ENCODE data around the gene PLAAT5. TPM values are rescaled to one million over a fixed set of nuclear protein-coding genes. Genes with fewer than 3 reads are reported as not detected.

Gene PLAAT5
- total RNA-seq, 1 donor from 2014 or later, result 0.10 TPM

GRCh38 chr11:63470311-63470710, 20.7 kb downstream of the PLAAT5 start:
- Mint-ChIP-seq H3K4me1 (ENCODE audit: low read depth) (no peaks in the 10 kb centered on the region), H3K27me3 (ENCODE audit: low read depth) (peaks cover 32% of the 10 kb centered on the region), H3K27ac (ENCODE audit: unreplicated experiment) (no peak overlapping the region), H3K36me3 (ENCODE audit: low read depth) (peaks cover 2% of the 10 kb centered on the region), H3K4me3 (ENCODE audit: unreplicated experiment) (no peak overlapping the region), H3K9me3 (ENCODE audit: low read depth) (peaks cover 16% of the 10 kb centered on the region)
- DNase-seq (ENCODE audit: low spot score), result no peak
- no peak for TF ChIP-seq CTCF (IDR thresholded peaks at IDR 0.05)

- no peak for DNase-seq (ENCODE audit: low spot score)
- H3K27ac Mint-ChIP-seq (ENCODE audit: unreplicated experiment), result no peak overlapping the region
- peaks cover 3% of the 10 kb centered on the region for H3K9me3 Mint-ChIP-seq (ENCODE audit: low read depth)
- peaks cover 39% of the 10 kb centered on the region for H3K27me3 Mint-ChIP-seq (ENCODE audit: low read depth)
- H3K4me3 Mint-ChIP-seq (ENCODE audit: unreplicated experiment), result no peak overlapping the region
- peaks cover 2% of the 10 kb centered on the region for H3K36me3 Mint-ChIP-seq (ENCODE audit: low read depth)
- no peak for TF ChIP-seq CTCF (IDR thresholded peaks at IDR 0.05)
- no peaks in the 10 kb centered on the region for H3K4me1 Mint-ChIP-seq (ENCODE audit: low read depth)
Observed at GRCh38 chr11:63462137-63462536, 28.8 kb downstream of the PLAAT5 start.

- Mint-ChIP-seq H3K36me3 (ENCODE audit: low read depth) (peaks cover 2% of the 10 kb centered on the region), H3K9me3 (ENCODE audit: low read depth) (no peaks in the 10 kb centered on the region), H3K4me3 (ENCODE audit: unreplicated experiment) (no peak overlapping the region), H3K4me1 (ENCODE audit: low read depth) (no peaks in the 10 kb centered on the region), H3K27ac (ENCODE audit: unreplicated experiment) (no peak overlapping the region), H3K27me3 (ENCODE audit: low read depth) (peaks cover 31% of the 10 kb centered on the region)
- TF ChIP-seq CTCF (IDR thresholded peaks at IDR 0.05), result no peak
- no peak for DNase-seq (ENCODE audit: low spot score)
Observed at GRCh38 chr11:63459586-63459985, 31.4 kb downstream of the PLAAT5 start.

GRCh38 chr11:63448646-63449045, 42.3 kb downstream of the PLAAT5 start:
- H3K36me3 Mint-ChIP-seq (ENCODE audit: low read depth), result no peaks in the 10 kb centered on the region
- H3K4me3 Mint-ChIP-seq (ENCODE audit: unreplicated experiment), result no peak overlapping the region
- H3K27ac Mint-ChIP-seq (ENCODE audit: unreplicated experiment), result no peak overlapping the region
- no peaks in the 10 kb centered on the region for H3K4me1 Mint-ChIP-seq (ENCODE audit: low read depth)
- TF ChIP-seq CTCF (IDR thresholded peaks at IDR 0.05), result no peak
- peaks cover 60% of the 10 kb centered on the region for H3K27me3 Mint-ChIP-seq (ENCODE audit: low read depth)
- no peak for DNase-seq (ENCODE audit: low spot score)
- no peaks in the 10 kb centered on the region for H3K9me3 Mint-ChIP-seq (ENCODE audit: low read depth)

GRCh38 chr11:63445720-63446119, 45.2 kb downstream of the PLAAT5 start:
- no peak for TF ChIP-seq CTCF (IDR thresholded peaks at IDR 0.05)
- no peaks in the 10 kb centered on the region for H3K36me3 Mint-ChIP-seq (ENCODE audit: low read depth)
- H3K27ac Mint-ChIP-seq (ENCODE audit: unreplicated experiment), result no peak overlapping the region
- H3K4me3 Mint-ChIP-seq (ENCODE audit: unreplicated experiment), result no peak overlapping the region
- H3K27me3 Mint-ChIP-seq (ENCODE audit: low read depth), result peaks cover 34% of the 10 kb centered on the region
- no peaks in the 10 kb centered on the region for H3K4me1 Mint-ChIP-seq (ENCODE audit: low read depth)
- no peaks in the 10 kb centered on the region for H3K9me3 Mint-ChIP-seq (ENCODE audit: low read depth)
- no peak for DNase-seq (ENCODE audit: low spot score)
